Esophagus squamous epithelium (tissue), 4 donors: Measurements from ENCODE around the gene TRIM54.

Experiments used
- POLR2A ChIP-seq, 4 donors: fragments of 450-650 bp; IDR thresholded peaks; one replicate each; pipeline ENCODE4 v1.6.1; 2017; ENCODE audit warnings: antibody characterized with exemption in 4 of 4, mild to moderate bottlenecking in 4 of 4, moderate library complexity in 3 of 4
- TF ChIP-seq, protein P1 (sequence below), 6 experiments: fragments of 450-650 bp in 4 of 6; fragments of 200-600 bp in 2 of 6; sonication (generic) in 2 of 6; IDR thresholded peaks; one replicate each; pipeline ENCODE4 v1.5.1; 2016 to 2019; ENCODE audit warnings: antibody characterized with exemption in 6 of 6, mild to moderate bottlenecking in 4 of 6, moderate library complexity in 4 of 6

DNA sequence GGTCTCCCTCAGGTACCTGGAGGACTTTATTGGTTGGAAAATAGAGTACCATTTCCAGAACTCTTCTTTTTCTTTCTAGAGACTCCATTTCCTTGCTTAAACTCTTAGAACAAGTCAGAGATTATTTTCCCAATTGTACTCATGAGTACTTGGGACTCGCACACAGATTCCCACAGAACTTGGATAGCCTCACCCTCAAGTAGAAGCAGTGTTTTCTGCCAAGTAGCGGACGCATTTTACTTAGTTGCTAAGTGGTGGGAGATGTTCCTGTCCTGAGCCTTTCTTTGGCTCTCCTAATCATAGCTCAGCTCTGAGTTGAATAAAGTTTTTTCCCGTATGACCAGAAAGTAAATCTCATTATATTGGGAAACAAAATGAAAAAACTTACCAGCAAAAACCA lies 36.6 kb upstream of the TRIM54 start:
- TF ChIP-seq, protein P1, sequence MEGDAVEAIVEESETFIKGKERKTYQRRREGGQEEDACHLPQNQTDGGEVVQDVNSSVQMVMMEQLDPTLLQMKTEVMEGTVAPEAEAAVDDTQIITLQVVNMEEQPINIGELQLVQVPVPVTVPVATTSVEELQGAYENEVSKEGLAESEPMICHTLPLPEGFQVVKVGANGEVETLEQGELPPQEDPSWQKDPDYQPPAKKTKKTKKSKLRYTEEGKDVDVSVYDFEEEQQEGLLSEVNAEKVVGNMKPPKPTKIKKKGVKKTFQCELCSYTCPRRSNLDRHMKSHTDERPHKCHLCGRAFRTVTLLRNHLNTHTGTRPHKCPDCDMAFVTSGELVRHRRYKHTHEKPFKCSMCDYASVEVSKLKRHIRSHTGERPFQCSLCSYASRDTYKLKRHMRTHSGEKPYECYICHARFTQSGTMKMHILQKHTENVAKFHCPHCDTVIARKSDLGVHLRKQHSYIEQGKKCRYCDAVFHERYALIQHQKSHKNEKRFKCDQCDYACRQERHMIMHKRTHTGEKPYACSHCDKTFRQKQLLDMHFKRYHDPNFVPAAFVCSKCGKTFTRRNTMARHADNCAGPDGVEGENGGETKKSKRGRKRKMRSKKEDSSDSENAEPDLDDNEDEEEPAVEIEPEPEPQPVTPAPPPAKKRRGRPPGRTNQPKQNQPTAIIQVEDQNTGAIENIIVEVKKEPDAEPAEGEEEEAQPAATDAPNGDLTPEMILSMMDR (IDR thresholded peaks at IDR 0.05): no peak
- no peak for TF ChIP-seq POLR2A (IDR thresholded peaks at IDR 0.05)
